ENCODE data around the gene CLSTN1. TPM values are rescaled to one million over a fixed set of nuclear protein-coding genes. Genes with fewer than 3 reads are reported as not detected.

Gene CLSTN1
- total RNA-seq = 120 and 149 TPM in 2 replicates

GRCh38 chr1:9823943-9824701, at the start of gene CLSTN1:
CLSTN1 (minus strand) TSS chr1:9823965; CDS start chr1:9823733, 232 bp downstream.
- no peak for DNase-seq (ENCODE audit: extremely low read depth, low read depth, low spot score)

- DNase-seq (ENCODE audit: extremely low read depth, low read depth, low spot score) = no peak
Measured at GRCh38 chr1:9873385-9873784, 49.6 kb upstream of the CLSTN1 start.

GRCh38 chr1:9872430-9873165, 48.8 kb upstream of the CLSTN1 start:
- no peak for DNase-seq (ENCODE audit: extremely low read depth, low read depth, low spot score)

- DNase-seq (ENCODE audit: extremely low read depth, low read depth, low spot score) = no peak
Measured at GRCh38 chr1:9871707-9872425, 48.1 kb upstream of the CLSTN1 start.

GRCh38 chr1:9871021-9871420, 47.3 kb upstream of the CLSTN1 start:
- DNase-seq (ENCODE audit: extremely low read depth, low read depth, low spot score) = no peak

GRCh38 chr1:9870572-9870971, 46.8 kb upstream of the CLSTN1 start:
- no peak for DNase-seq (ENCODE audit: extremely low read depth, low read depth, low spot score)

- DNase-seq (ENCODE audit: extremely low read depth, low read depth, low spot score) = no peak
Measured at GRCh38 chr1:9869831-9870251, 46.1 kb upstream of the CLSTN1 start.

GRCh38 chr1:9868244-9868590, 44.5 kb upstream of the CLSTN1 start:
- DNase-seq (ENCODE audit: extremely low read depth, low read depth, low spot score) = no peak

GRCh38 chr1:9867408-9868243, 43.9 kb upstream of the CLSTN1 start:
- DNase-seq (ENCODE audit: extremely low read depth, low read depth, low spot score) = no peak

GRCh38 chr1:9866836-9867235, 43.1 kb upstream of the CLSTN1 start:
- no peak for DNase-seq (ENCODE audit: extremely low read depth, low read depth, low spot score)

- no peak for DNase-seq (ENCODE audit: extremely low read depth, low read depth, low spot score)
Measured at GRCh38 chr1:9865724-9866123, 42.0 kb upstream of the CLSTN1 start.

GRCh38 chr1:9863371-9863770, 39.6 kb upstream of the CLSTN1 start:
- DNase-seq (ENCODE audit: extremely low read depth, low read depth, low spot score) = no peak

GRCh38 chr1:9861360-9861759, 37.6 kb upstream of the CLSTN1 start:
- DNase-seq (ENCODE audit: extremely low read depth, low read depth, low spot score) = no peak

GRCh38 chr1:9860887-9861286, 37.1 kb upstream of the CLSTN1 start:
- DNase-seq (ENCODE audit: extremely low read depth, low read depth, low spot score) = no peak

GRCh38 chr1:9859281-9860014, 35.7 kb upstream of the CLSTN1 start:
- no peak for DNase-seq (ENCODE audit: extremely low read depth, low read depth, low spot score)

GRCh38 chr1:9858293-9859035, 34.7 kb upstream of the CLSTN1 start:
- no peak for DNase-seq (ENCODE audit: extremely low read depth, low read depth, low spot score)

GRCh38 chr1:9855186-9855585, 31.4 kb upstream of the CLSTN1 start:
- no peak for DNase-seq (ENCODE audit: extremely low read depth, low read depth, low spot score)

- DNase-seq (ENCODE audit: extremely low read depth, low read depth, low spot score) = no peak
Measured at GRCh38 chr1:9853249-9853595, 29.5 kb upstream of the CLSTN1 start.

- DNase-seq (ENCODE audit: extremely low read depth, low read depth, low spot score) = no peak
Measured at GRCh38 chr1:9852410-9853248, 28.9 kb upstream of the CLSTN1 start.

Data from glomerular endothelial cell (primary cell).